ENCODE data around the gene GSTCD.
"Not testable (repeated sequence)": the region's sequence is repeated elsewhere in the genome, so short reads cannot be mapped to it uniquely, and the experiment has no call there.

GSTCD gene

DNA sequence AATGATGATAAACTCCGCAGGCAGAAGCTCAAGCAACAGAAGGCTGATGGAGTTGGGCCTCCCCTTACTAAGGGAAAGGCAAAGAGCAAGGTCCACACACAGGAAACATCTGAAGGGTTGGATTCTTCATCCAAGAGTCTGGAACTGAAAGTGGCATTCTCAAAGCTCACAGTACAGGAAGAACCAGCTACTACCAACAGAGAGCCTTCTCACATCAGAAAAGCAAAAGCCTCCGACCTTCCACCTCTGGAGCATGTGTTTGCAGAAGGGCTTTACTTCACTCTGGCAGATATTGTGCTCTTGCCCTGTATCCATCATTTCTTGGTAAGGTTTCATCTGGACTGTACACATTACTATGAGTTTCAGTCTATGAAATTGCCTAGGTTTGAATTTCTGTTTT, 10.6 kb downstream of the GSTCD start:
- DNase-seq: no peak

DNA sequence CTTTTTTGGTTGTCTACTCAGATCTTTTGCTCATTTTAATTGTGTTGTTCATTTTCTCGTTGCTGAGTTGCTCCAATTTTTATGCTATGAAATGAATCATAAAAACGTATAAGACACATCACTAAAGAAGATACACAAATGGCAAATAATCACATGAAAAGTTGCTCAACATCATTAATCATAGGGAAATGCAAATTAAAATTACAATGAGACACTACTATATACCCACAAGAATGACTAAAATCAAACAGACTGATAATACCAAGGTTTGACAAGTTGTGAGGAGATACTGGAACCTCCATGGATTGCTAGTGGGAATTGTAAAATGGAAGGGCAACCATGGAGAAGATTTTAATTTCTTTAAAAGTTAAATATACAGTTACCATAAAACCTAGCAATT, 17.0 kb downstream of the GSTCD start:
- DNase-seq: no peak

DNA sequence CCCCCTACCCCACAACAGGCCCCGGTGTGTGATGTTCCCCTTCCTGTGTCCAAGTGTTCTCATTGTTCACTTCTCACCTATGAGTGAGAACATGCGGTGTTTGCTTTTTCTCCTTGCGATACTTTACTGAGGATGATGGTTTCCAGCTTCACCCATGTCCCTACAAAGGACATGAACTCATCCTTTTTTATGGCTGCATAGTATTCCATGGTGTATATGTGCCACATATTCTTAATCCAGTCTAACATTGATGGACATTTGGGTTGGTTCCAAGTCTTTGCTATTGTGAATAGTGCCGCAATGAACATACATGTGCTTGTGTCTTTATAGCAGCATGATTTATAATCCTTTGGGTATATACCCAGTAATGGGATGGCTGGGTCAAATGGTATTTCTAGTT, 21.3 kb downstream of the GSTCD start:
- DNase-seq: not testable (repeated sequence)

DNA sequence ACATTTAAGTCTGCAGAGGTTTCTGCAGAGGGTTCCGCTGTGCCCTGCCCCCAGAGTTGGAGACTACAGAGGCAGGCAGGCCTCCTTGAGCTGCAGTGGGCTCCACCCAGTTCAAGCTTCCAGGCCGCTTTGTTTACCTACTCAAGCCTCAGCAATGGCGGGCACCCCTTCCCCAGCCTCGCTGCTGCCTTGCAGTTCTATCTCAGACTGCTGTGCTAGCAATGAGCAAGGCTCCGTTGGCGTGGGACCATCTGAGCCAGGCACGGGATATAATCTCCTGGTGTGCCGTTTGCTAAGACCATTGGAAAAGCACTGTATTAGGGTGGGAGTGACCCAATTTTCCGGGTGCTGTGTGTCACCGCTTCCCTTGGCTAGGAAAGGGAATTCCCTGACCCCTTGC, 26.6 kb downstream of the GSTCD start:
- DNase-seq: not testable (repeated sequence)

DNA sequence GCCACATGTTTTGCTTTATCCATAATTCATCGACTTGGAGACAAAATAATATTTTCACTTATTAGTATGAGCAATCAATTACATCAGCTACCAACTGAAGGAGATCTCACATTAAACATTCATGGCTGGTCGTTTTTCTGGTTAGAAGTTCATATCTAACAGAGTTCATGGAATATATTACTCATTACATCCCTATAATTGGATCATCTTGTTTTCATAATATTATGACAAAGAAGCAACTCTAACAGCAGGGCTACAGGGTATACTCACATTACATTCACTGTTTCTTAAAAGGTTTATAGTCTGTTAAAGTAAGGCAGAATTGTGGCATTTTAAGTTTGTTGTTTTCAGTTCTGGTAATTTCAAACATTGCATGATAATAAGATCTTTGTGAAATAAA, 33.0 kb downstream of the GSTCD start:
- no peak for DNase-seq

DNA sequence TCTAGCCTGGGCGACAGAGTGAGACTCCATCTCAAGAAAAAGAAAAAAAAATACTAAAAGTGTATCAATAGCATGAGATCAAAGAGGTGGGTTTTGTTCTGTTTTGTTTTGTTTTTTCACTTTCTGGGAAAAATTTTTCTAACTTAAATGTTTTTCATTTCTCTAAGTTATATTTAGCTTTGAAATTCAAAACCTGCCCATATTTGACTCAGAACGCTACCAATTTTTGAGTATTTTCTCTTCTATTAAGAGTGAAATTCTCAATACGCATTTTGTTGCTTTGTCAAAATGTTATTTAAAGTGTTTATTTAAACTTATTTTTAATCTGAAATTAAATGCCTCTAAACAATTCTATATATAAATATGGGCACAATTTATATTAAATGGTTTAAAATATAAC, 39.6 kb downstream of the GSTCD start:
- no peak for DNase-seq

DNA sequence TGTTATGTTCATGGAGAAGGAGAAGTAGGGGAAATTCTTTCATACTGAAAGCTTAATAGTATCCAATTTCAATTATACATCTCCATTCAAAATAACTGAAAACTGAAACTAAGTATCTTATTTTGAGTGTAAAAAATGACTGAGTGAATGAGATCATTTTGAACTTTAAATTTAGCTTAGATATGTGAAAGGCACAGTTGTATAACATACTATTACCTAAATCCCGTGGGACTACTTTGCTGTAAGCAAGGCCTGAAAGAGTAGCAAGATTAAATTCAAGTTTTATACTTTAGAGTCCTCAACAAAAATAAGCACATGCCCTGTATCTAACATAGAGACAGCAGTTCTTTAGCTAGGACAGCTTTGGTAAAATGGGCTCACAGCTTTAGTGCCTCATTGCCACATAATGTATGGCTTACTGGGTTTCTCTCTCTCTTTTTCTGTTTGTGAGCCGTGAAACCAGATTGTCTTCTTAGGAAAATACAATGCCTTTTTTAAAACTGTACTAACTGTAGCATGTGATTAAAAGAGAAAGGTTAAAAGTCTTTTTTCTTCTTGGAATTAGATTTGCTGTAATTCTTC, 43.2 kb downstream of the GSTCD start:
- no peak for DNase-seq

DNA sequence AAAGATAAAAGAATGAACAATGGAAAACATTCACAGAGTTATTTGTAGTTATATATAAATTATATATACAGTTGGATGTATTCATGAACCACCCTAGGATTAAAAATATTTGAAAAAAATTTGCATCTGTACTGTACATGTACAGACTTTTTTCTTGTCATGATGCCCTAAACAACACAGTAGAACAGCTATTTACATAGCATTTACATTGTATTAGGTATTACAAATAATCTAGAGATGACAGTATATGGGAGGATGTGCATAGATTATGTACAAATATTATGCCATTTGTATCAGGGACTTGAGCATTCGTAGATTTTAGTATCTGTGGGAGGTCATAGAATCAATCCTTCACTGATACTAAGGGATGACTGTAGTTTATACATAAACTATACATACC, 44.8 kb downstream of the GSTCD start:
- no peak for DNase-seq

DNA sequence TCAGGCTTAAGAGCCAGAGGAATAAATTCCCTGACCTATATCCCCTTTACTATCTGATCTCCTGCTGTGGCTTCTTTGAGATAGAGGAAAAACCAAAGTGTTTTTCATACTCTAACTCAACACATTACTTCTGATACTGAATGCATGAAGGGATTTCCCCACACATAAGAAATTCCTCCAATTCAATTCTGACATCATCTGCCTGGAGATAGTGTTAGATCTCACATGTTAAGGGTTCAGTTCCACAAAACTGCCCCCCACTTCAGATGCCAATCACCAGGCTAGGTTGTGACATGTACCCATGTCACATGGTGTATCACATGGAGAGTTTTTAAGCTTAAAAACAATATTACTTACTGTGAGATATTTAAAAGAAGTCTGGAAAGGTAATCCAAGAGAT, 46.8 kb downstream of the GSTCD start:
- no peak for DNase-seq

DNA sequence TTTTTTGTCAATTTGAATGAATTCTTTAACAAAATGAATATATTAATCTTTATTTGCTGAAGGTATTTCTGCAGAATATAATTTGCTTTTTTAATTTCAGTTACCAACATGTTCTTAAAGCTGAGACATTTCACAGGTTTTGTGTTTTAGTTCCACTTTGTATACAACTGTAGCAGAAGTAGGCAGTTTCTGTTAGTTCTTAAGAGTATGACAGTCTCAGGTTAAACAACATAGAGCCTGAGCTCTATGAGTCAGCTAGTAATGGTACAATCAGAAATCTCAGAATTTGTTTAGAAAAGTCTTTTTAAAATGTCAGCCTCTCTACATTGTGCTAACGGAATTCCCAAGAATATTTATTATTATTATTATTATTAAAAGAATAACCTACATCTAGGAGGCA, 50.4 kb downstream of the GSTCD start:
- no peak for DNase-seq

DNA sequence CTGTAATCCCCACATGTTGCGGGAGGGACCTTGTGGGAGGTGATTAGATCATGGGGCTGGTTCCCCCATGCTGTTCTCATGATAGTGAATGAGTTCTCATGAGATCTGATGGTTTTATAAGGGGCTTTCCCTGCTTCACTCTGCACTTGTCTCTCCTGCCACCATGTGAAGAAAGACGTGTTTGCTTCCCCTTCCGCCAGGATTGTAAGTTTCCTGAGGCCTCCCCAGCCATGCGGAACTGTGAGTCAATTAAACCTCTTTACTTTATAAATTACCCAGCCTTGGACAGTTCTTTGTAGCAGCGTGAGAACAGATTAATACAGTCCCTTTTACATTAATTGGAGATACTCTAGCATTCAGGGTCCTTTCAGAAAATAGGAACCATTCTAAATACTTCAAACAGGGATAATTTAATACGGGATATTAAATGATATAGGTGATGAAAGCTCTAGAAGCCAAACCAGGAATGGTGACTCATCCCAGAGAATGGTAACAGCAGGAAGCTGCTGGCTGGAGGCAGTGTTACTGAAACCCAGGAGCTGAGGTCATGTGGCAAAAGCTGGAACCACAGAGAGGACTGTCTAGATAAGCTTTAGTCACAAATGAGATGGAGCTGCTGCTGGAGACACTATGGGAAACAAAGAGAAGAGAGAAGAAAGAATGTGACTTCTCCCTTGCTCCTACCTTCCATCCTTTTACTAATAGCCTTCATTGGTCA, 57.3 kb downstream of the GSTCD start:
- no peak for DNase-seq

DNA sequence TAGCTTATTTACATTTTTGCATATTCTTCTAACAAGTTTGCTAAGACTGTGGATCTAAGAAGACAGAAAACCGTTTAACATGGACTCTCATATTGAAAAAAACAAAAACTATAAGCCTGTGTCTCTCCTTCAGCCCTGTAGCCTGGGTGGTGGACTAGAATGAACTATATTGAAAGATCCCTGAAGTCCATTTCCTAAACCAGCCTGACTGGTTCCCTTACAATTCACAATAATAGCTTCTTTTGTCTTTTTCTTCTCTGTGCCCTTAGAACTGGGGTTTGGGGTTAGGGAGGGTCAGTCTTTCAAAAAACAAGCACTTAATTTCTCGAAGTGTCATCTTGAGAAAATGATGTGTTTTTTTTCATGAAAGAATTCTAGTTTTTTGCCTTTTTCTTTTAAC, 59.0 kb downstream of the GSTCD start:
- no peak for DNase-seq

DNA sequence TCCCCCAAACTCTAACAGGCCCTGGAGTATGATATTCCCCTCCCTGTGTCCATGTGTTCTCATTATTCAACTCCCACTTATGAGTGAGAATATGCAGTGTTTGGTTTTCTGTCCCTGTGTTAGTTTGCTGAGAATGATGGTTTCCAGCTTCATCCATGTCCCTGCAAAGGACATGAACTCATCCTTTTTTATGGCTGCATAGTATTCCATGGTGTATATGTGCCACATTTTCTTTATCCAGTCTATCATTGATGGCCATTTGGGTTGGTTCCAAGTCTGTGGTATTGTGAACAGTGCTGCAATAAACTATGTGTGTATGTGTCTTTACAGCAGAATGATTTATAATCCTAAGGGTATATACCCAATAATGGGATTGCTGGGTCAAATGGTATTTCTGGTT, 61.9 kb downstream of the GSTCD start:
- DNase-seq: not testable (repeated sequence)

DNA sequence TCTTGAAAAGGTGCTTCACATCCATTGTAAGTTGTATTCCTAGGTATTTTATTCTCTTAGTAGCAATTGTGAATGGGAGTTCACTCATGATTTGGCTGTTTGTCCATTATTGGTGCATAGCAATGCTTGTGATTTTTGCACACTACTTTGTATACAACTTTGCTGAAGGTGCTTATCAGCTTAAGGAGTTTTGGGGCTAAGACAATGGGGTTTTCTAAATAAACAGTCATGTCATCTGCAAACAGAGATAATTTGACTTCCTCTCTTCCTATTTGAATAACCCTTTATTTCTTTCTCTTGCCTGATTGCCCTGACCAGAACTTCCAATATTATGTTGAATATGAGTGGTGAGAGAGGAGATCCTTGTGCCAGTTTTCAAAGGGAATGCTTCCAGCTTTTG, 63.5 kb downstream of the GSTCD start:
- not testable (repeated sequence) for DNase-seq

DNA sequence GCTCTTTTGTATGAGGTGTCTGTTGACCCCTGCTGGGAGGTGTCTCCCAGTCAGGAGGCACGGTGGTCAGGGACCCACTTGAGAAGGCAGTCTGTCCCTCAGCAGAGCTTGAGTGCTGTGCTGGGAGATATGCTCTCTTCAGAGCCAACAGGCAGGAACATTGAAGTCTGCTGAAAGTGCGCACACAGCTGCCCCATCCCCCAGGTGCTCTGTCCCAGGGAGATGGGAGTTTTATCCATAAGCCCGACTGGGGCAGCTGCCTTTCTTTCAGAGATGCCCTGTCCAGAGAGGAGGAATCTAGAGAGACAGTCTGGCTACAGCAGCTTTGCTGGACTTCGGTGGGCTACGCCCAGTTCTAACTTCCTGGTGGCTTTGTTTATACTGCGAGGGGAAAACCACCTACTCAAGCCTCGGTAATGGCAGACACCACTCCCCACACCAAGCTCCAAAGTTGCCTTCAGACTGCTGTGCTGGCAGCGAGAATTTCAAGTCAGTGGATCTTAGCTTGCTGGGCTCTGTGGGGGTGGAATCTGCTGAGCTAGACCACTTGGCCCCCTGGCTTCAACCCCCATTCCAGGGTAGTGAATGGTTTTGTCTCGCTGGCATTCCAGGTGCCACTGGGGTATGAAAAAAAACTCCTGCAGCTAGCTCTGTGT, 67.3 kb downstream of the GSTCD start:
- DNase-seq: not testable (repeated sequence)

DNA sequence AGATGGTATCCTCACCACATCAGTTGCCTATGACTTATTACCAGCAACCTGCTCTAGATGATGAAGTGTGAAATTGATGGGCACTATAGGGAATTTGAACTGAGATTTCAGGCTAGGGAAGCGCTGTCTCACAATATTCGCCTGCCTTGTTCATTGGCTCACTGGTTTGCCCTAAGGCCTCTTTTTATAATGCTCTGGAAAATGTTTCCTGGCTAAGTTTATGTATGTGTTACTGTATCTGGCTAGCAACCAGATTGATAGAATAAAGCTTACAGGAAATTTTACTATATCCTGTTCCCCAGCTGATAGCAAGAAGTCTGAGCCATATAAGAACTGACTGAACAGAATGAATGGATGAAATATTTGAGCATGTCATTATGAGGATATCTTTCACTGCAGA, 71.6 kb downstream of the GSTCD start:
- DNase-seq: no peak

DNA sequence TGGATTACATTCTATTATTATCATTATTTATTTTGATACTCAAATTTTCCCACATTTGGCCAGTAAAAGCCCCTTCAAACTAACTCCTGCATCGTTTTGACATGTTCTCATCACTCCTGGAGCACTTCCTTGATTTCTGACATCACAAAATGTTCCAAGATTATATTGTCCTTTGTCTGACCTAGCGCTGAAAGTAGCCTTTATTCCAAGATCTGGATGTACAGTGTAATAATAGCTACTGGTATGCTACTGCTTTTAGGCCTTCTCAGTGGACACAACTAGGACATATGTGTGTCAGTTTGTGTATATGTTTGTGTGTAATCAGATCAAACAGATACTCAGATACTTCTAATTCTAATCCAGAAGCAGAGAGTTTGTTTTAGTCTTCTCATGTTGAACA, 76.2 kb downstream of the GSTCD start:
- no peak for DNase-seq

DNA sequence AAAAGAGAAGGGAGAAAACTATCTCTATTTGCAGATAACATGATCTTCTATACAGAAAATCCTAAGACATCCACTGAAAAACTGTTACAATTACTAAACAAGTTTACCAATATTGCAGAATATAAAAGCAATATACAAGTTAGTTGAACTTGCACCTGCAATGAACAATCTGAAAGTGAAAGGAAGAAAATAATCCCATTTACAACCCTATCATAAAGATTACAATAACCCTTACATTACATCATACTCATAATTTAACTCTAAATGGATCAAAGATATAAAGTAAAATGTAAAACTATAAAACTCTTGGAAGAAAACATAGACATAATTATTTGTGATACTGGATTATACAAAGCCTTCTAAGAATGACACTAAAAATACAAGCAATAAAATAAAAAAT, 77.2 kb downstream of the GSTCD start:
- no peak for DNase-seq

DNA sequence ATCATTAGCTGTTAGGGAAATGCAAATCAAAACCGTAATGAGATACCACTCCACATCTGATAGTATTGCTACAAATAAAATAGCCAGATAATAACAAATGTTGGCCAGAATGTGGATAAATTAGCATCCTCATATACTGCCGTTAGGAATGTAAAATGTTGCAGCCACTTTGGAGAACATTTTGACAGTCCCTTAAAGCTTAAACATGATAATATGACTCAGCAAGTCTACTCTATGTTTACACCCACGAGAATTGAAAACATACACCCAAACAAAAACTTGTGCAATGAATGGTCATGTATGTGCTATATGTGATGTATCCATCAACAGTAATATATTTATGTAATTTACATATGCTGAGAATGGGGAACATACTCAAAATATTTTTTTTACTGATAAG, 78.2 kb downstream of the GSTCD start:
- DNase-seq: no peak

DNA sequence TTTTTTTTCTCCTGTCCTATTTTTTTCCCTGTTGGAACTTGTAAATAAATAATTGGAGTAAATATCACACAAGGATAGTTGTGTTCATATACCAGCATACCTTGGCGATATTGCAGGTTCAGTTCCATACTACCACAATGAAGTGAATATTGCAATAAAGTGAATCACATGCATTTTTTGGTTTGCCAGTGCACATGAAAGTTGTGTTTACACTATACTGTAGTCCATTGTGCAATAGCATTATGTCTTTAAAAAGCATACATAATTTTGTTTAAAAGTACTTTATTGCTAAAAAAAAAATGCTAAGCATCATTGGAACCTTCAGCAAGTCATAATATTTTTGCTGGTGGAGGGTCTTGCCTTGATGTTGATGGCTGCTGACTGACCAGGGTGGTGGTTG, 88.6 kb downstream of the GSTCD start:
- DNase-seq: no peak

DNA sequence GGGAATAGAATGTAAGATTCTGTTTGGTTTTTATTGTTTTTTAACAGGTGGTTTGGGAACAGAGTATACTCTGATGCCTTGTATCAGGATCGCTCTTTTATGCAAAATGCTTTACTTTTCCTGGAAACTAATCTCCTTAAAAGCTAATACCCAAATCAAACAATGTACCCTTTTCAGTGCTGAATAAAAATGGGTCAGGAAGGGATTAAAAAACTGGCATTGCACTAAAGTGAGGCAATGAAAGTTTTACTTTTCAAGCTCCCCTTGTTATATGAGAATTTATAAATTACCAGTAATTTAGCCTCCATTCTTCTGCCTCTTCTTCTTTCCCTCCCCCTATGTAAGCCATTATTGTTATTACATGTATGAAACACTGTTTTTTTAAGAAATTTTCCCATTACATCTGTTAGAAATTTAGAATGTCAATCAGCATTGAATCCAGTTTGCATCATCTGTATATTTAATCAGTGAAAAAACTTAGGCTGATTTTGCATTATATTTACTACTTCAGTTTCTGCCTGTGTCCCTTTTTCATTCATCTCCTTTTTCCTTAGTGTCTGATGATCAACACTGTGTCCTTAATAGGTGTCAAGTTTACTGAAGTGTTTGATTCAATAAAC, 97.0 kb downstream of the GSTCD start:
- DNase-seq: no peak

DNA sequence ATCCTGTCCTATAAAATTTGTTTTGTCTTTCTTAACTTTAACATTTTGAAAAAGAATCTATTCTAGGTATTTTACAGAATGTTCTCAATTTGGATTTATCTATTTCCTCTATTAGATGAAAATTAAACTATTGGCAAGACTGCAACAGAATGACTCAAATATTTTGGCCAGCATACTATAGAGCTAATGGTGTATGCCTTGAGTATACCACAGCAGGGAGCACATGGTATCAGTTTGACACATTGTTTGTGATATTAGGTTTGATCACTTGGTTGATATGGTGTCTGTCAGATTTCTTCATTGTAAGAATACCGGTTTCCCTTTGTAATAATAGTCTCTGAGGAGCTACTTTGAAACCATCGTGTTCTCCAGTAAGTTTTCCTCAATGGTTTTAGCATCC, 98.9 kb downstream of the GSTCD start:
- no peak for DNase-seq

DNA sequence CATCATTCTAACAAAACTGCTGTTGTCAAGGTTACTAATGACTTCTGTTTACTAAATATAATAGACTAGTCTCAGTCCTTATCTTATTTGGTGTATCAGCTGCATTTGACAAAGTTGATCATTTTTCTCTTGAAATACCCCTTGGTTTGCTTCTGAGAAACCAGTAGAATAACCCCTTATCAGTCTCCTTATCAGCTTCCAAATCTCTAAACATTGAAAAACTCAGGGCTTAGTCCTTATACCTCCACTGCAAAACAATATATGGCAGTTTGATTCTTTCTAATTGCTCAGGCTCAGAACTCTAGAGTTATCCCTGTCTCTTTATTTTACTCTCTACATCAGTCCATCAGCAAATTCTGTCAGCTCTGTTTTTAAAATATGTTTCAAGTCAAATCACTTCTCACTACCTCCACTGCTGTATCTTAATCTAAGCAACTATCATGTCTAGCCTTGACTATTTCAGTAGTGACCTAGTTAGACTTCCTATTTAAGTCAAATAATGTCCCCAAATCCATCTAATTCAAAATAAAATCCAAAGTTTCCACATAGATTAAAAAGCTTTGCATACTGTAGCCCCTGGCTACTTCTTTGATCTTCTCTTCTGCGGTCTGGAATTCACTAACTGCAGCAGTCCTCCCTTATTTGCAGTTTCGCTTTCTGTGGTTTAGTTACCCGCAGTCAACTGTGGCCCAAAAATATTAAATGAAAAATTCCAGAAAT, 99.6 kb downstream of the GSTCD start:
- DNase-seq: no peak

DNA sequence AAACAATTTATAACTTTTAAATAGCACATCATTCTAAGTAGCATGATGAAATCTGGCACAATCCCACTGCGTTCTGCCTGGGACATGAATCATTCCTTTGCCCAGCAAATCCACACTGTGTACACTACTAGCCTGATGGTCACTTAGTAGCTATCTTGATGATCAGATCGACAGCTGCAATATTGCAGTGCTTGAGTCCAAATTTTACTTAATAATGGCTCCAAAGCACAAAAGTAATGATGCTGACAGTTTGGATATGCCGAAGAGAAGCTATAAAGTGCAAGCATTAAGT, 100.1 kb downstream of the GSTCD start:
- no peak for DNase-seq
